Panc1 (cell line): ENCODE results near the gene AKAP7. TPM values are rescaled to one million over a fixed set of nuclear protein-coding genes. Genes with fewer than 3 reads are reported as not detected.

ENCODE experiments used
- ATAC-seq: fragments of 200-7000 bp; cut with Tn5 transposase; 2 replicates; pipeline ENCODE4 v1.9.1; 2020; ENCODE audit warnings: mild to moderate bottlenecking, moderate library complexity
- BruUV-seq: library from RNA; stranded (reverse); fragments of 400-500 nt; replicated peaks from 2 replicates; lab custom pipeline; 2021; lab: Mats Ljungman, UMichigan
- CTCF ChIA-PET: fragments of 300-600 bp; sonication (Branson Sonifier 250); formaldehyde crosslinking; loops from one replicate; lab custom pipeline; 2022; ENCODE audit warnings: antibody characterized with exemption; lab: Charles Lee
- POLR2A ChIA-PET: fragments of 300-600 bp; sonication (Branson Sonifier 250); formaldehyde crosslinking; loops from one replicate; lab custom pipeline; 2022; ENCODE audit warnings: antibody characterized with exemption; lab: Charles Lee
- DNase-seq: peaks from one replicate; pipeline ENCODE4 v3.0.0-alpha.2; 2010; ENCODE audit warnings: low read depth, low spot score
- H3K27ac ChIP-seq: 2 replicates; pipeline ENCODE4 v1.5.1; 2011; ENCODE audit warnings: mild to moderate bottlenecking, low read length, inconsistent platforms
- H3K27me3 ChIP-seq: fragments of 200-500 bp; sonication (Bioruptor generic); 2 replicates; pipeline ENCODE4 v1.6.0; 2014; ENCODE audit warnings: low read length, inconsistent platforms; ENCODE audit not compliant: control insufficient read depth, insufficient read depth
- H3K36me3 ChIP-seq: fragments of 200-500 bp; sonication (Bioruptor generic); 2 replicates; pipeline ENCODE4 v1.5.1; 2014; ENCODE audit warnings: inconsistent platforms, mild to moderate bottlenecking, low read length, moderate library complexity; ENCODE audit not compliant: control insufficient read depth, insufficient read depth
- H3K4me1 ChIP-seq: 2 replicates; pipeline ENCODE4 v1.5.1; 2011; ENCODE audit warnings: inconsistent platforms, mild to moderate bottlenecking, low read length, moderate library complexity; ENCODE audit not compliant: control insufficient read depth, insufficient read depth
- H3K4me3 ChIP-seq, 2 experiments: 2 replicates each; pipeline ENCODE4 v1.5.1; 2011 to 2012; ENCODE audit warnings: low read depth in 2 of 2, low read length in 2 of 2, mild to moderate bottlenecking in 2 of 2, inconsistent platforms in 1 of 2, moderate library complexity in 1 of 2
- H3K9me3 ChIP-seq: fragments of 200-500 bp; sonication (Bioruptor generic); 2 replicates; pipeline ENCODE4 v1.5.1; 2014; ENCODE audit warnings: low read depth, mild to moderate bottlenecking, inconsistent platforms, low read length, moderate library complexity; ENCODE audit not compliant: control insufficient read depth, insufficient read depth
- POLR2AphosphoS5 ChIP-seq: IDR thresholded peaks from 2 replicates; pipeline ENCODE4 v1.6.1; 2012; ENCODE audit warnings: mild to moderate bottlenecking, low read depth, low read length, moderate library complexity
- REST ChIP-seq, 2 experiments: IDR thresholded peaks; 2 replicates each; pipeline ENCODE4 v1.6.1; 2011 to 2012; ENCODE audit warnings: low read depth in 2 of 2, control low read depth in 1 of 2, low read length in 1 of 2, mild to moderate bottlenecking in 1 of 2, moderate library complexity in 1 of 2; ENCODE audit not compliant: insufficient read depth in 1 of 2
- SIN3A ChIP-seq: IDR thresholded peaks from 2 replicates; pipeline ENCODE4 v1.6.1; 2012; ENCODE audit warnings: low read depth, mild to moderate bottlenecking, low read length, moderate library complexity, borderline replicate concordance; ENCODE audit not compliant: insufficient read depth
- TCF7L2 ChIP-seq: IDR thresholded peaks from 2 replicates; pipeline ENCODE4 v1.6.1; 2011; ENCODE audit warnings: mild to moderate bottlenecking, low read depth, low read length, inconsistent platforms
- in situ Hi-C: cut with HindIII; loops from 2 replicates; pipeline ENCODE4 v1.10.0; 2016; ENCODE audit warnings: low sequenced_read_pairs, low pct_unique_long_range_greater_than_20kb
- intact Hi-C: fragments of 100-400 bp; cut with micrococcal nuclease; formaldehyde crosslinking; loops from one replicate; pipeline ENCODE4 v1.10.0; 2022; ENCODE audit not compliant: unreplicated experiment
- total RNA-seq: library from RNA; stranded (reverse); gene quantifications from one replicate; pipeline ENCODE4 v1.2.1, GENCODE V29; 2021; ENCODE audit not compliant: unreplicated experiment
- TF ChIP-seq, protein P1 (sequence below): fragments of 450-650 bp; IDR thresholded peaks from 2 replicates; pipeline ENCODE4 v1.5.1; 2017; ENCODE audit warnings: mild to moderate bottlenecking

AKAP7 gene
- total RNA-seq, 1 experiment from 2014 or later: 3.2 TPM

GRCh38 chr6:131288214-131288613 lies 152.9 kb downstream of the AKAP7 start:
- no peaks in the 10 kb centered on the region for H3K9me3 ChIP-seq
- no peaks in the 10 kb centered on the region for H3K4me1 ChIP-seq
- in situ Hi-C loops: no loop called here
- ChIA-PET CTCF (no interaction called here), POLR2A (no interaction called here)
- H3K27ac ChIP-seq: no peak overlapping the region
- intact Hi-C loops: no loop called here
- DNase-seq (no peak), ATAC-seq (no peak)
- no peaks in the 10 kb centered on the region for H3K36me3 ChIP-seq
- TF ChIP-seq SIN3A (no peak), TCF7L2 (no peak)
- BruUV-seq: no TSS peak
- H3K27me3 ChIP-seq: no peaks in the 10 kb centered on the region
- no peak overlapping the region for H3K4me3 ChIP-seq

DNA sequence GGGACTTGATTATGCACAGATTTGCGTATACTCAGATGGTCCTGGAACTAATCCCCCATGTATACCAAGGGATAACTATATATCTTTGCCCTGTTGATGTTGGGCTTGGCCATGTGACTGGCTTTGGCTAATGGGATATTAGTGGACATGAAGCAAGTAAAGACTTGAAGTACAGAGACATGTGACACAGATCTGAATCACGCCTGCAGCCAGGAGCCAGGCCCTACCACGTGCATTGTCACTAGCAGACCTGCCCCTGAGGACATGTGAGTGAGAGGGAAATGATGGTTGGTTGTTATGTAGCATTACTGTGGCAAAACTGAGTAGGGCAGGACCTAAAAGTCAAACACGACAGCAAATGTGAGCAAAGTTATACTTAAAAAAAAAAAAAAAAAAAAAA lies 155.7 kb downstream of the AKAP7 start:
- no peak overlapping the region for H3K4me3 ChIP-seq
- no peaks in the 10 kb centered on the region for H3K36me3 ChIP-seq
- ATAC-seq: no peak
- intact Hi-C loops: no loop called here
- no peaks in the 10 kb centered on the region for H3K4me1 ChIP-seq
- ChIA-PET CTCF (no interaction called here), POLR2A (interaction anchor here (0.7 kb wide), 1 partner anchor 232 kb away, joined by 3 read pairs; no protein-coding TSS in a partner anchor)
- TF ChIP-seq, protein P1, sequence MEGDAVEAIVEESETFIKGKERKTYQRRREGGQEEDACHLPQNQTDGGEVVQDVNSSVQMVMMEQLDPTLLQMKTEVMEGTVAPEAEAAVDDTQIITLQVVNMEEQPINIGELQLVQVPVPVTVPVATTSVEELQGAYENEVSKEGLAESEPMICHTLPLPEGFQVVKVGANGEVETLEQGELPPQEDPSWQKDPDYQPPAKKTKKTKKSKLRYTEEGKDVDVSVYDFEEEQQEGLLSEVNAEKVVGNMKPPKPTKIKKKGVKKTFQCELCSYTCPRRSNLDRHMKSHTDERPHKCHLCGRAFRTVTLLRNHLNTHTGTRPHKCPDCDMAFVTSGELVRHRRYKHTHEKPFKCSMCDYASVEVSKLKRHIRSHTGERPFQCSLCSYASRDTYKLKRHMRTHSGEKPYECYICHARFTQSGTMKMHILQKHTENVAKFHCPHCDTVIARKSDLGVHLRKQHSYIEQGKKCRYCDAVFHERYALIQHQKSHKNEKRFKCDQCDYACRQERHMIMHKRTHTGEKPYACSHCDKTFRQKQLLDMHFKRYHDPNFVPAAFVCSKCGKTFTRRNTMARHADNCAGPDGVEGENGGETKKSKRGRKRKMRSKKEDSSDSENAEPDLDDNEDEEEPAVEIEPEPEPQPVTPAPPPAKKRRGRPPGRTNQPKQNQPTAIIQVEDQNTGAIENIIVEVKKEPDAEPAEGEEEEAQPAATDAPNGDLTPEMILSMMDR: no peak
- TF ChIP-seq POLR2AphosphoS5: no peak
- TF ChIP-seq TCF7L2: no peak
- no peak for TF ChIP-seq REST (IDR thresholded peaks at IDR 0.05; ENCODE audit: insufficient read depth in 1 of 2, low read depth in 2 of 2, low read length in 1 of 2)
- no peak for TF ChIP-seq SIN3A
- no peaks in the 10 kb centered on the region for H3K9me3 ChIP-seq
- H3K27me3 ChIP-seq: no peaks in the 10 kb centered on the region
- DNase-seq: no peak
- no peak overlapping the region for H3K27ac ChIP-seq
- no TSS peak for BruUV-seq
- in situ Hi-C loops: no loop called here

- in situ Hi-C loops: no loop called here
- Histone ChIP-seq H3K27me3 (no peaks in the 10 kb centered on the region), H3K9me3 (no peaks in the 10 kb centered on the region), H3K4me3 (no peak overlapping the region), H3K4me1 (no peaks in the 10 kb centered on the region), H3K36me3 (no peaks in the 10 kb centered on the region), H3K27ac (no peak overlapping the region)
- intact Hi-C loops: no loop called here
- ChIA-PET CTCF (no interaction called here), POLR2A (no interaction called here)
- BruUV-seq: no TSS peak
- ATAC-seq: no peak
- TF ChIP-seq POLR2AphosphoS5: no peak
- no peak for TF ChIP-seq SIN3A
- TF ChIP-seq, protein P1: no peak
- no peak for TF ChIP-seq REST (IDR thresholded peaks at IDR 0.05; ENCODE audit: insufficient read depth in 1 of 2, low read depth in 2 of 2, low read length in 1 of 2)
- TF ChIP-seq TCF7L2: no peak
- DNase-seq: no peak
These were observed 157.1 kb downstream of the AKAP7 start for GRCh38 chr6:131292145-131292938.
